ENCODE data around the gene EGFL6.

Gene EGFL6

DNA sequence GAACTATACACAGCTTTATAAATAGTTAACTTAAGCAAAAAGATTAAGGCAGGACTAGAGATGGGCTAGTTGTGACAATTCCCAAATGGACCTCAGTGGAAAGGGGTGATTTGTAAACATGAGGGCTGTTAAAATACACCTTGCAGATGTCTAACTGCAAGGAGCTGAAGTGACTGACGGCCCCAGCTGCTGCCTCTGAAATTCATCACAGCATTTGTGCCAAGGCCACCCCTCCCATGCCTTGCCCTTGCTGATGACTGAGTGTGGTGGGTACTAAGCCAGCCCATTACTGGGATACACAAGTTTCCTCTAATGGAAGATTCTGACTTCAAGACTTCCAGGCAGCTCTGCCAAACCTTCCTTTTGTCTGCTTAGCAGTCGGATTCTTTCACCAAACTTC lies 23.7 kb upstream of the EGFL6 start:
- Histone ChIP-seq H3K9me3 (ENCODE audit: control insufficient read depth in 5 of 5, low read length in 5 of 5) (peaks cover 0 to 5% (median 0%) of the 10 kb centered on the region in 5 donors), H3K27ac (ENCODE audit: low read depth, low read length) (no peak overlapping the region), H3K27me3 (ENCODE audit: control insufficient read depth in 5 of 5, insufficient read depth in 4 of 5, low read length in 5 of 5) (peaks cover 0 to 4% (median 0%) of the 10 kb centered on the region in 5 donors), H3K4me1 (ENCODE audit: control insufficient read depth in 5 of 5, insufficient read depth in 5 of 5, low read length in 5 of 5) (peaks cover 0 to 9% (median 4%) of the 10 kb centered on the region in 5 donors), H3K36me3 (ENCODE audit: control insufficient read depth in 5 of 5, insufficient read depth in 5 of 5, low read length in 5 of 5) (no peaks in the 10 kb centered on the region), H3K9ac (ENCODE audit: low read length in 5 of 5) (no peak overlapping the region), H3K4me3 (ENCODE audit: low read depth in 1 of 5, low read length in 5 of 5) (no peak overlapping the region)

- no peak overlapping the region for H3K27ac ChIP-seq (ENCODE audit: low read depth, low read length)
- H3K4me3 ChIP-seq (ENCODE audit: low read depth in 1 of 5, low read length in 5 of 5) = no peak overlapping the region
- H3K9me3 ChIP-seq (ENCODE audit: control insufficient read depth in 5 of 5, low read length in 5 of 5) = peaks cover 0 to 1% (median 0%) of the 10 kb centered on the region in 5 donors
- H3K36me3 ChIP-seq (ENCODE audit: control insufficient read depth in 5 of 5, insufficient read depth in 5 of 5, low read length in 5 of 5) = no peaks in the 10 kb centered on the region
- peaks cover 0 to 9% (median 4%) of the 10 kb centered on the region in 5 donors for H3K4me1 ChIP-seq (ENCODE audit: control insufficient read depth in 5 of 5, insufficient read depth in 5 of 5, low read length in 5 of 5)
- no peak overlapping the region for H3K9ac ChIP-seq (ENCODE audit: low read length in 5 of 5)
- peaks cover 0 to 5% (median 3%) of the 10 kb centered on the region in 5 donors for H3K27me3 ChIP-seq (ENCODE audit: control insufficient read depth in 5 of 5, insufficient read depth in 4 of 5, low read length in 5 of 5)
These were observed 21.7 kb upstream of the EGFL6 start for GRCh38 chrX:13547671-13548070.

DNA sequence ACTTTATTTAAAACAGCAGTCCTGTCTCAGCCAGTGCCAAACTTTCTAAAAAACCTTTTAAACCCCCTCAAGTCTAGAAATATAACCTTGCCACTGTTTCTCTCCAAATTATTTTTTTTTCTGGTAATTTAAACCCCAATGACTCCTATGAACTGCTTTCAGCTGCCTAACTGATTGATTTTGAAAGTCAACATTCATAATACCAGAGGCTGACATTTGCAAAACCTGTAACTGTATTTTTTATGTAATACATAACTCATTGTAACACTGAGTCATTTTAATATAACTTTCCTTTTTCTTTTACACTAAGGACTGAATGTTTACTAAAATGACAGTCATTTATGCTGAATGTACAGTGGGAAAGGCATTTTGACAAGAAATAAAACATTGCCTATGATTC lies 19.1 kb upstream of the EGFL6 start:
- H3K27me3 ChIP-seq (ENCODE audit: control insufficient read depth in 5 of 5, insufficient read depth in 4 of 5, low read length in 5 of 5) = peaks cover 0 to 12% (median 8%) of the 10 kb centered on the region in 5 donors
- H3K4me3 ChIP-seq (ENCODE audit: low read depth in 1 of 5, low read length in 5 of 5) = no peak overlapping the region
- H3K4me1 ChIP-seq (ENCODE audit: control insufficient read depth in 5 of 5, insufficient read depth in 5 of 5, low read length in 5 of 5) = peaks cover 0 to 4% (median 4%) of the 10 kb centered on the region in 5 donors

GRCh38 chrX:13551610-13552009 lies 17.8 kb upstream of the EGFL6 start:
- H3K9me3 ChIP-seq (ENCODE audit: control insufficient read depth in 5 of 5, low read length in 5 of 5) = peaks cover 0 to 6% (median 0%) of the 10 kb centered on the region in 5 donors
- peaks cover 0 to 13% (median 8%) of the 10 kb centered on the region in 5 donors for H3K27me3 ChIP-seq (ENCODE audit: control insufficient read depth in 5 of 5, insufficient read depth in 4 of 5, low read length in 5 of 5)
- no peaks in the 10 kb centered on the region for H3K36me3 ChIP-seq (ENCODE audit: control insufficient read depth in 5 of 5, insufficient read depth in 5 of 5, low read length in 5 of 5)
- no peak overlapping the region for H3K4me3 ChIP-seq (ENCODE audit: low read depth in 1 of 5, low read length in 5 of 5)
- no peak overlapping the region for H3K27ac ChIP-seq (ENCODE audit: low read depth, low read length)
- H3K4me1 ChIP-seq (ENCODE audit: control insufficient read depth in 5 of 5, insufficient read depth in 5 of 5, low read length in 5 of 5) = no peaks in the 10 kb centered on the region
- no peak overlapping the region for H3K9ac ChIP-seq (ENCODE audit: low read length in 5 of 5)

More for the DNA sequence above, 19.1 kb upstream of the EGFL6 start:
- Histone ChIP-seq H3K9ac (ENCODE audit: low read length in 5 of 5) (no peak overlapping the region), H3K27ac (ENCODE audit: low read depth, low read length) (no peak overlapping the region), H3K36me3 (ENCODE audit: control insufficient read depth in 5 of 5, insufficient read depth in 5 of 5, low read length in 5 of 5) (no peaks in the 10 kb centered on the region), H3K9me3 (ENCODE audit: control insufficient read depth in 5 of 5, low read length in 5 of 5) (peaks cover 0 to 6% (median 0%) of the 10 kb centered on the region in 5 donors)

DNA sequence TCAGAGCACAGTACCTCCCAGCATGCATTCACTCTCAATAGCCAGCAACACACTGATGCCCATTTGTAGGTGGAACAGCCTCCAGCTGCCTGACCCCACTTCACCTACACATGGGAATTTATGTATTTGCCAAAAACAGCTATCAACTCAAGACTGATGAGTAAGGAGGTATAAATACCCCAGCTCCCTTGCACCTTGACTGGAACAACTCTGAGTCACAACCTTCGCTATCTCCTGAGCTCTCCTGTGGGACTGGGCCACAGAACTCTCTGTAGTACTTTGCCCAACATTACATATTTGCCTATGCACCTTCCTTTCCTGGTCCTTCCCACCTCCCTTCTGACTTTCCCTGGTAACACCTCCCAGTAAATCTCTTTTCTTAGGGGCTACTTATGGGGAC lies 16.5 kb upstream of the EGFL6 start:
- H3K9ac ChIP-seq (ENCODE audit: low read length in 5 of 5) = no peak overlapping the region
- peaks cover 0 to 16% (median 8%) of the 10 kb centered on the region in 5 donors for H3K27me3 ChIP-seq (ENCODE audit: control insufficient read depth in 5 of 5, insufficient read depth in 4 of 5, low read length in 5 of 5)
- H3K9me3 ChIP-seq (ENCODE audit: control insufficient read depth in 5 of 5, low read length in 5 of 5) = peaks cover 0 to 6% (median 0%) of the 10 kb centered on the region in 5 donors
- H3K27ac ChIP-seq (ENCODE audit: low read depth, low read length) = no peak overlapping the region
- no peaks in the 10 kb centered on the region for H3K4me1 ChIP-seq (ENCODE audit: control insufficient read depth in 5 of 5, insufficient read depth in 5 of 5, low read length in 5 of 5)
- no peak overlapping the region for H3K4me3 ChIP-seq (ENCODE audit: low read depth in 1 of 5, low read length in 5 of 5)
- H3K36me3 ChIP-seq (ENCODE audit: control insufficient read depth in 5 of 5, insufficient read depth in 5 of 5, low read length in 5 of 5) = no peaks in the 10 kb centered on the region

- Histone ChIP-seq H3K27me3 (ENCODE audit: control insufficient read depth in 5 of 5, insufficient read depth in 4 of 5, low read length in 5 of 5) (peaks cover 11 to 36% (median 19%) of the 10 kb centered on the region in 5 donors), H3K9me3 (ENCODE audit: control insufficient read depth in 5 of 5, low read length in 5 of 5) (no peaks in the 10 kb centered on the region), H3K4me1 (ENCODE audit: control insufficient read depth in 5 of 5, insufficient read depth in 5 of 5, low read length in 5 of 5) (peaks cover 0 to 10% (median 3%) of the 10 kb centered on the region in 5 donors), H3K36me3 (ENCODE audit: control insufficient read depth in 5 of 5, insufficient read depth in 5 of 5, low read length in 5 of 5) (no peaks in the 10 kb centered on the region), H3K27ac (ENCODE audit: low read depth, low read length) (no peak overlapping the region), H3K4me3 (ENCODE audit: low read depth in 1 of 5, low read length in 5 of 5) (no peak overlapping the region), H3K9ac (ENCODE audit: low read length in 5 of 5) (no peak overlapping the region)
These were observed 3.9 kb upstream of the EGFL6 start for GRCh38 chrX:13565511-13565910.

GRCh38 chrX:13570261-13570605 lies 832 bp downstream of the EGFL6 start:
- Histone ChIP-seq H3K4me3 (ENCODE audit: low read depth in 1 of 5, low read length in 5 of 5) (peak overlapping the region in 3 of 5 donors; percentile 32 to 59 (median 48)), H3K27me3 (ENCODE audit: control insufficient read depth in 5 of 5, insufficient read depth in 4 of 5, low read length in 5 of 5) (peaks cover 16 to 44% (median 26%) of the 10 kb centered on the region in 5 donors), H3K9ac (ENCODE audit: low read length in 5 of 5) (no peak overlapping the region), H3K9me3 (ENCODE audit: control insufficient read depth in 5 of 5, low read length in 5 of 5) (no peaks in the 10 kb centered on the region), H3K36me3 (ENCODE audit: control insufficient read depth in 5 of 5, insufficient read depth in 5 of 5, low read length in 5 of 5) (no peaks in the 10 kb centered on the region), H3K27ac (ENCODE audit: low read depth, low read length) (no peak overlapping the region), H3K4me1 (ENCODE audit: control insufficient read depth in 5 of 5, insufficient read depth in 5 of 5, low read length in 5 of 5) (peaks cover 0 to 10% (median 3%) of the 10 kb centered on the region in 5 donors)

DNA sequence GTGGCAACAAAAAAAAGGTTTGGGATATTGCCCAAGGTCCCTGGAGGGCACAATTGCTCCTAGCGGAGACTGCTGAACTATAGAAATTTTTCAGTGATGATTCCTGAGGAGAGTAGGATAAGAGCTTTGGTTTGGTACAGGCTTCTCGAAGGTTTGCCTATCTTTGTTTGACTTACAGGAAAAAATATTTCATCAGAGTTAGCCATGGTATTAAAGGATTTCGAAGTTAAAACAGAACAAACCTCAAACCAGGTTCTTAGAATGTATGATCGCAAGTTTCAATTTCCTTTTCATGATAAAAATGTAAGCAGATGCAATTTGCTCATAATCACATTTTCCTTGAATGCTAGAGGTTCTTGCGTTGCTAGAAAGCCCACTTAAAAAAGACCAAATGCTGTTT lies 1.7 kb downstream of the EGFL6 start:
- Histone ChIP-seq H3K9ac (ENCODE audit: low read length in 5 of 5) (no peak overlapping the region), H3K27ac (ENCODE audit: low read depth, low read length) (no peak overlapping the region), H3K36me3 (ENCODE audit: control insufficient read depth in 5 of 5, insufficient read depth in 5 of 5, low read length in 5 of 5) (no peaks in the 10 kb centered on the region), H3K4me1 (ENCODE audit: control insufficient read depth in 5 of 5, insufficient read depth in 5 of 5, low read length in 5 of 5) (peaks cover 0 to 10% (median 3%) of the 10 kb centered on the region in 5 donors), H3K4me3 (ENCODE audit: low read depth in 1 of 5, low read length in 5 of 5) (no peak overlapping the region), H3K27me3 (ENCODE audit: control insufficient read depth in 5 of 5, insufficient read depth in 4 of 5, low read length in 5 of 5) (peaks cover 16 to 48% (median 26%) of the 10 kb centered on the region in 5 donors), H3K9me3 (ENCODE audit: control insufficient read depth in 5 of 5, low read length in 5 of 5) (peaks cover 0 to 3% (median 0%) of the 10 kb centered on the region in 5 donors)

GRCh38 chrX:13574600-13574999 lies 5.2 kb downstream of the EGFL6 start:
- Histone ChIP-seq H3K9me3 (ENCODE audit: control insufficient read depth in 5 of 5, low read length in 5 of 5) (peaks cover 0 to 8% (median 3%) of the 10 kb centered on the region in 5 donors), H3K27ac (ENCODE audit: low read depth, low read length) (no peak overlapping the region), H3K27me3 (ENCODE audit: control insufficient read depth in 5 of 5, insufficient read depth in 4 of 5, low read length in 5 of 5) (peaks cover 5 to 23% (median 19%) of the 10 kb centered on the region in 5 donors), H3K36me3 (ENCODE audit: control insufficient read depth in 5 of 5, insufficient read depth in 5 of 5, low read length in 5 of 5) (no peaks in the 10 kb centered on the region), H3K9ac (ENCODE audit: low read length in 5 of 5) (no peak overlapping the region), H3K4me1 (ENCODE audit: control insufficient read depth in 5 of 5, insufficient read depth in 5 of 5, low read length in 5 of 5) (peaks cover 0 to 8% (median 3%) of the 10 kb centered on the region in 5 donors), H3K4me3 (ENCODE audit: low read depth in 1 of 5, low read length in 5 of 5) (no peak overlapping the region)

DNA sequence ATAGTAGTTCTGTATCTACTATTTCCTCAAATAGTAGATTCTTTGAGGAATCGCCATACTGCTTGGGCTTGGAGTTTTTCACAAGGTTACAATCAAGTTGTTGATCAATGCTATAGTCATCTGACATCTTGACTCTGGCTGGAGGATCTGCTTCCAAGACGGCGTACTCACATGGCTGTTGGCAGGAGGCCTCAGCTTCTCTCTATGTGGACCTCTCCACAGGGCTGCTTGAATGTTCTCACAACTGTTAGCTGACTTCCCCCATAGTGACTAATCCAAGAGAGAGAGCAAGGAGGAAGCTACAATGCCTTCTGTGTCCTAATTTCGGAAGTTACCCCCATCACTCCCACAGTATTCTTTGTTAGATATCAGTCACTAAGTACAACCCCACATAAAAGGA lies 10.3 kb downstream of the EGFL6 start:
- no peaks in the 10 kb centered on the region for H3K36me3 ChIP-seq (ENCODE audit: control insufficient read depth in 5 of 5, insufficient read depth in 5 of 5, low read length in 5 of 5)
- H3K4me1 ChIP-seq (ENCODE audit: control insufficient read depth in 5 of 5, insufficient read depth in 5 of 5, low read length in 5 of 5) = peaks cover 0 to 3% (median 0%) of the 10 kb centered on the region in 5 donors
- H3K9ac ChIP-seq (ENCODE audit: low read length in 5 of 5) = no peak overlapping the region
- H3K27me3 ChIP-seq (ENCODE audit: control insufficient read depth in 5 of 5, insufficient read depth in 4 of 5, low read length in 5 of 5) = peaks cover 0 to 7% (median 3%) of the 10 kb centered on the region in 5 donors
- H3K4me3 ChIP-seq (ENCODE audit: low read depth in 1 of 5, low read length in 5 of 5) = no peak overlapping the region
- peaks cover 0 to 17% (median 5%) of the 10 kb centered on the region in 5 donors for H3K9me3 ChIP-seq (ENCODE audit: control insufficient read depth in 5 of 5, low read length in 5 of 5)
- H3K27ac ChIP-seq (ENCODE audit: low read depth, low read length) = no peak overlapping the region
